OCI-LY1 (cell line): ENCODE results near the gene ZNF384.

ENCODE experiments used
- EZH2 ChIP-seq: fragments of 200-600 bp; sonication (generic), shearing (Covaris generic); IDR thresholded peaks from 2 replicates; pipeline ENCODE4 v1.8.0; 2017; ENCODE audit warnings: borderline replicate concordance, mixed run types, mild to moderate bottlenecking, antibody characterized with exemption, low read length, moderate library complexity, mixed read lengths
- TF ChIP-seq, protein P1 (sequence below): fragments of 200-600 bp; sonication (generic), shearing (Covaris generic); IDR thresholded peaks from 2 replicates; pipeline ENCODE4 v1.5.1; 2017; ENCODE audit warnings: mild to moderate bottlenecking, antibody characterized with exemption, low read length, moderate library complexity, mixed read lengths

DNA sequence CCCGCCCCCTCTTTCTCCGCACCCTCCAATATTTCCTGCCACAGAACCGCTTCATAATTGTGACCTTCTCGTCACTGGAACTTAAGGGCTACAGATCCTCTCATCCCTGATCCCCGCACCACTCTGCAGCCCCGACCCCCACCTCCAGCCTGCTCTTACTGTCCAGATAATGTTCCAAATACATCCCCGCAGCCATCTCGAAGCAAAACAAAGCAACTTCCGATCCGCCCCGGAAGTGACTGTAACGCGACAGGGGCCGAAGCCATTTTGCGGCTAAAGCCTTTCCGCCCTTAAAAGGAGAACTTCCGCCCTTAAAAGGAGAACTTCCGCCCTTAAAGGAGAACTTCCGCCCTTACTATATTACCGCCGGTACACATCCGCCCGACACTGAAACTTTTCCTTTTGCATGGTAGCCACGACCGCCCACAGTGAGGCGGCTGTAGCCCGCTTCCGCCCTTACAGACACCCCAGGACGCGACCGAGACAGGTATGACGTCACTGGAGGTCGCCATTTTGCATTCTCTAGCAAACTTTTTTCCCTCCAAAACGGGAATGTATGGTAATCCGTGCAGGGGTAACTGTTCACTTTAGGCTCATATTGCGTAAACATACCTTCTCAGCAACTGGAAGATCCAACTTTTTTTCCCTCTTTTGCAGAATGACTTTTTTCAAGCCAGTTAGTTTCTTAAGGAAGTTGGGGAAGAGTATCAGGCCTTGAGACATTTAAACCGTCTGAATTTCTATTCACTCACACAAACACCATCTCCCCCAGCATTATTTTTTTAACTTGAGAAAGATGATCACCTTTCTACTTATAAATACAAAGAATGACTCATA, 26.1 kb downstream of the ZNF384 start, which contains the start of gene ING4:
- no peak for TF ChIP-seq EZH2
- TF ChIP-seq, protein P1, sequence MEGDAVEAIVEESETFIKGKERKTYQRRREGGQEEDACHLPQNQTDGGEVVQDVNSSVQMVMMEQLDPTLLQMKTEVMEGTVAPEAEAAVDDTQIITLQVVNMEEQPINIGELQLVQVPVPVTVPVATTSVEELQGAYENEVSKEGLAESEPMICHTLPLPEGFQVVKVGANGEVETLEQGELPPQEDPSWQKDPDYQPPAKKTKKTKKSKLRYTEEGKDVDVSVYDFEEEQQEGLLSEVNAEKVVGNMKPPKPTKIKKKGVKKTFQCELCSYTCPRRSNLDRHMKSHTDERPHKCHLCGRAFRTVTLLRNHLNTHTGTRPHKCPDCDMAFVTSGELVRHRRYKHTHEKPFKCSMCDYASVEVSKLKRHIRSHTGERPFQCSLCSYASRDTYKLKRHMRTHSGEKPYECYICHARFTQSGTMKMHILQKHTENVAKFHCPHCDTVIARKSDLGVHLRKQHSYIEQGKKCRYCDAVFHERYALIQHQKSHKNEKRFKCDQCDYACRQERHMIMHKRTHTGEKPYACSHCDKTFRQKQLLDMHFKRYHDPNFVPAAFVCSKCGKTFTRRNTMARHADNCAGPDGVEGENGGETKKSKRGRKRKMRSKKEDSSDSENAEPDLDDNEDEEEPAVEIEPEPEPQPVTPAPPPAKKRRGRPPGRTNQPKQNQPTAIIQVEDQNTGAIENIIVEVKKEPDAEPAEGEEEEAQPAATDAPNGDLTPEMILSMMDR: no peak
